Heart left ventricle (tissue), 16 donors: Measurements from ENCODE around the gene KLHL12. TPM values are rescaled to one million over a fixed set of nuclear protein-coding genes. Genes with fewer than 3 reads are reported as not detected.
"Not testable (repeated sequence)": the region's sequence is repeated elsewhere in the genome, so short reads cannot be mapped to it uniquely, and the experiment has no call there.

Experiments used
- ATAC-seq, 4 donors: fragments of 200-7000 bp; cut with Tn5 transposase; one replicate each; pipeline ENCODE4 v1.9.1; 2020 to 2022; ENCODE audit warnings: moderate library complexity in 4 of 4, mild to moderate bottlenecking in 3 of 4, moderate number of reproducible peaks in 1 of 4
- DNase-seq, 5 donors: peaks; one replicate each; pipeline ENCODE4 v3.0.0-alpha.2; 2020
- H3K27ac ChIP-seq, 12 donors: fragments of 200-600 bp; sonication (generic) in 4 of 12; one replicate each; pipeline versions ENCODE4 v1.5.0 to v1.8.0; 2016 to 2022; ENCODE audit warnings: mild to moderate bottlenecking in 2 of 12
- H3K27me3 ChIP-seq, 9 donors: fragments of 200-600 bp; sonication (generic) in 2 of 9; one replicate each; pipeline versions ENCODE4 v1.5.1 to v1.8.0; 2016 to 2022; ENCODE audit warnings: mild to moderate bottlenecking in 3 of 9
- H3K36me3 ChIP-seq, 9 donors: fragments of 200-600 bp; sonication (generic) in 2 of 9; one replicate each; pipeline versions ENCODE4 v1.5.0 to v1.8.0; 2018 to 2022; ENCODE audit warnings: mild to moderate bottlenecking in 2 of 9
- H3K4me1 ChIP-seq, 12 donors: fragments of 200-600 bp; sonication (generic) in 4 of 12; one replicate each; pipeline versions ENCODE4 v1.5.0 to v1.8.0; 2016 to 2022; ENCODE audit warnings: mild to moderate bottlenecking in 3 of 12
- H3K4me3 ChIP-seq, 12 donors: fragments of 200-600 bp; sonication (generic) in 4 of 12; one replicate each; pipeline versions ENCODE4 v1.5.0 to v1.8.0; 2017 to 2022; ENCODE audit warnings: mild to moderate bottlenecking in 9 of 12, moderate library complexity in 4 of 12
- H3K9me3 ChIP-seq, 12 donors: fragments of 200-600 bp; sonication (generic) in 4 of 12; one replicate each; pipeline versions ENCODE4 v1.5.0 to v1.8.0; 2016 to 2022; ENCODE audit warnings: mild to moderate bottlenecking in 1 of 12
- POLR2A ChIP-seq, 2 donors: fragments of 450-650 bp; IDR thresholded peaks; one replicate each; pipeline ENCODE4 v1.6.1; 2017; ENCODE audit warnings: antibody characterized with exemption in 2 of 2, mild to moderate bottlenecking in 2 of 2, moderate library complexity in 2 of 2
- WGBS, 4 donors: extraction: QIAGEN DNeasy Blood & Tissue Kit in 2 of 4; methylation state at CpG; one replicate each; pipeline versions ENCODE4 v1.1.5 to v1.1.7; 2013 to 2018; 5-methylcytosine and 5-hydroxymethylcytosine counted together
- intact Hi-C, 10 donors: fragments of 100-400 bp; cut with DNase I; formaldehyde crosslinking; loops; one replicate each; pipeline versions ENCODE4 v1.11.1 to v1.14.2; 2022
- polyA plus RNA-seq, 2 donors: library from polyadenylated mRNA; stranded (reverse); fragments of 200-250 nt; gene quantifications; one replicate each; pipeline ENCODE4 v1.2.3, GENCODE V29; 2013
- total RNA-seq, 9 donors: library from RNA; depleted of rRNA in 2 of 9; stranded (reverse); fragments of >200 nt in 2 of 9; fragmentation: NEBNext Ultra II Directional in 3 of 9; extraction: Animal tissue kit (Norgen Biotek cat#: 25700) in 3 of 9; gene quantifications; one replicate each; pipeline versions ENCODE4 v1.1.0 to v1.2.4, GENCODE V29; 2016 to 2023
- TF ChIP-seq, protein P1 (sequence below), 12 donors: fragments of 200-600 bp; sonication (generic) in 4 of 12; IDR thresholded peaks; one replicate each; pipeline versions ENCODE4 v1.5.0 to v1.8.0; 2018 to 2022; ENCODE audit warnings: antibody characterized with exemption in 12 of 12, mild to moderate bottlenecking in 5 of 12
- donor health status: ischemic (EF 13 %, LVEDD 7.1; RV severe dilation, severe dysfunction).
- donor health status: healthy with polysubstance abuse.
- donor health status: DM: no; HTN: yes; CAD: no.
- donor health status: DM: no; HTN: no; CAD: no.
- donor health status: ischemic (EF 25% LVEDD 6.9; RV normal size, moderate dysfunction).
- donor health status: ischemic (EF 25% LVEDD 5.7; RV mildly dilated, moderate dysfunction).
- donor health status: healthy.
- donor health status: DM: yes; HTN: yes; CAD: no.
- donor health status: ischemic (EF 35%, LVEDD 5.7; RV mildly dilated, moderate dysfunction).
- donor health status: nonischemic (EF 11% LVEDD 7.7; RV severe dilation, severe dysfunction).
- donor health status: DM: yes; HTN: yes; CAD: no.
- donor health status: PGD.
- donor health status: ischemic (EF 29% LVEDD 5.4; RV normal size, mild dysfunction).
- donor health status: nonischemic (EF 23%, LVEDD 6.1; RV moderate dilation, normal function).

KLHL12 gene
- total and polyA plus RNA-seq, 11 donors = 10.4 to 30.1 (median 18.8) TPM

DNA sequence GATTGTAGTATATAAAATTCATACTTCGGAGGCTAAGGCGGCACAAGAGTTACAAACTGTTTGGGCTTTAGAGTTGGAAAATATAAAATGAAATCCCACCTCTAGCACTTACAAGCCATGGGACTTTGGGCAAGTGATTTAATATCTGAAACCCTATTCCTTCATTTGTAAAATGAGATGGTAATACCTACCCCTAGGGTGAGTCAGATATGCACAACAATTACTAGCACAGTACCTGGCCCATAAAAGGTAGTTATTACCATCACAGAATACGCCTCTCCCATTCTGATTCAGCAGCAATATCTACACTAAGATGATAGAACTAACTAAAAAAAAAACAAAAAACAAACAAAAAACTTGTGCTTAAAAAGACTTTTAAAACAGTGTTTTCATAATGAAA, 3.5 kb downstream of the KLHL12 start:
- no peaks in the 10 kb centered on the region for H3K9me3 ChIP-seq
- DNase-seq = no peak
- H3K36me3 ChIP-seq = peaks cover 0 to 44% (median 37%) of the 10 kb centered on the region in 9 donors
- TF ChIP-seq, protein P1, sequence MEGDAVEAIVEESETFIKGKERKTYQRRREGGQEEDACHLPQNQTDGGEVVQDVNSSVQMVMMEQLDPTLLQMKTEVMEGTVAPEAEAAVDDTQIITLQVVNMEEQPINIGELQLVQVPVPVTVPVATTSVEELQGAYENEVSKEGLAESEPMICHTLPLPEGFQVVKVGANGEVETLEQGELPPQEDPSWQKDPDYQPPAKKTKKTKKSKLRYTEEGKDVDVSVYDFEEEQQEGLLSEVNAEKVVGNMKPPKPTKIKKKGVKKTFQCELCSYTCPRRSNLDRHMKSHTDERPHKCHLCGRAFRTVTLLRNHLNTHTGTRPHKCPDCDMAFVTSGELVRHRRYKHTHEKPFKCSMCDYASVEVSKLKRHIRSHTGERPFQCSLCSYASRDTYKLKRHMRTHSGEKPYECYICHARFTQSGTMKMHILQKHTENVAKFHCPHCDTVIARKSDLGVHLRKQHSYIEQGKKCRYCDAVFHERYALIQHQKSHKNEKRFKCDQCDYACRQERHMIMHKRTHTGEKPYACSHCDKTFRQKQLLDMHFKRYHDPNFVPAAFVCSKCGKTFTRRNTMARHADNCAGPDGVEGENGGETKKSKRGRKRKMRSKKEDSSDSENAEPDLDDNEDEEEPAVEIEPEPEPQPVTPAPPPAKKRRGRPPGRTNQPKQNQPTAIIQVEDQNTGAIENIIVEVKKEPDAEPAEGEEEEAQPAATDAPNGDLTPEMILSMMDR (IDR thresholded peaks at IDR 0.05) = no peak
- TF ChIP-seq POLR2A (IDR thresholded peaks at IDR 0.05) = no peak
- WGBS, 4 donors = 86 to 92% (median 88%) methylated on average over 3 of the region's 3 CpGs
- no peak overlapping the region for H3K27ac ChIP-seq
- intact Hi-C loops = loop anchor here in 1 of 10 donors (5.0 kb wide), 1 partner anchor 79 kb away; no protein-coding TSS in a partner anchor
- no peaks in the 10 kb centered on the region for H3K27me3 ChIP-seq
- ATAC-seq = no peak
- peaks cover 0 to 40% (median 11%) of the 10 kb centered on the region in 12 donors for H3K4me1 ChIP-seq
- H3K4me3 ChIP-seq = no peak overlapping the region

DNA sequence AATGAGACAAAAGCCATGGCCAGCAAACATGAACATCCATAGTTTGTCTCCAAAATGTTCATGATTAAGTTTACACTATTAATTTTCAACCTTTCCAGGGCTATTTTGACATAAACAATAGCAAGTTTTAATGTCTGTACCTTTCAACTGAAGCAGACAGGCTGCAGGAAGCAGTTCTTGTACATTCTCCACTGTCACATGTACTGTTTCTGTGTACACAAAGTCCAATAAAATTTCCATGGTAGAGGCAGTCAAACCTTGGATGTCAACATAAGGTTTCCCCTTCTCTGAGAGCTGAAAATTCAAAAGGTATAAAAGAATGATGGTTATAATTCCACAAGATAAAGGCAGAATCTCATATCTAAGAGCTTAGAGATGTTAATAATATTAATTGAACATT, 7.4 kb downstream of the KLHL12 start:
- ATAC-seq (no peak), DNase-seq (no peak)
- Histone ChIP-seq H3K4me1 (peaks cover 0 to 21% (median 0%) of the 10 kb centered on the region in 12 donors), H3K9me3 (no peaks in the 10 kb centered on the region), H3K36me3 (peaks cover 0 to 77% (median 71%) of the 10 kb centered on the region in 9 donors), H3K27me3 (no peaks in the 10 kb centered on the region), H3K4me3 (no peak overlapping the region), H3K27ac (no peak overlapping the region)
- TF ChIP-seq, protein P1 (IDR thresholded peaks at IDR 0.05) = no peak
- TF ChIP-seq POLR2A (IDR thresholded peaks at IDR 0.05) = no peak
- intact Hi-C loops = loop anchor here in 2 of 10 donors (5.0 to 10.0 kb wide), 2 partner anchors 83 to 165 kb away; no protein-coding TSS in a partner anchor

DNA sequence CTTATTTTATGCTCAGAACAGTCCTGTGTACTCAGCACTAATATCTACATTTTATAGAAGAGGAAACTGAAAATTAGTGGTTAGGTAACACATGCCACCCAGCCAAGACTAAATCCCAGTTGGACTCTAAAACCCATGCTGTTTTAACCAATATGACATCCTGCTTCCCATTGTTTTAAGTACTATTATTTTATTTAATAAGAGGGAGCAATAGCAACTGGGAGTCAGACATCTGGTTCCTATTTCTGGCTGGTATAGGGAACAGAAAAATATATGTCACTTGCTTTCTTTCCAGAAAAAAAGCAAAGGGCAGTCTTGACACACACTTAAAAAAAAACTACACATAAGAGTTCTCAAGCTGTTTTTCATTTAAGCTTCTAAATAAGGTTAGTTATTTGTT, 11.9 kb downstream of the KLHL12 start:
- ATAC-seq (no peak), DNase-seq (no peak)
- Histone ChIP-seq H3K27me3 (no peaks in the 10 kb centered on the region), H3K9me3 (no peaks in the 10 kb centered on the region), H3K4me3 (no peak overlapping the region), H3K27ac (no peak overlapping the region), H3K36me3 (peaks cover 0 to 98% (median 95%) of the 10 kb centered on the region in 9 donors), H3K4me1 (no peaks in the 10 kb centered on the region)
- TF ChIP-seq, protein P1 (IDR thresholded peaks at IDR 0.05) = no peak
- no peak for TF ChIP-seq POLR2A (IDR thresholded peaks at IDR 0.05)
- intact Hi-C loops = loop anchor here in 1 of 10 donors (10.0 kb wide), 1 partner anchor 160 kb away; no protein-coding TSS in a partner anchor

DNA sequence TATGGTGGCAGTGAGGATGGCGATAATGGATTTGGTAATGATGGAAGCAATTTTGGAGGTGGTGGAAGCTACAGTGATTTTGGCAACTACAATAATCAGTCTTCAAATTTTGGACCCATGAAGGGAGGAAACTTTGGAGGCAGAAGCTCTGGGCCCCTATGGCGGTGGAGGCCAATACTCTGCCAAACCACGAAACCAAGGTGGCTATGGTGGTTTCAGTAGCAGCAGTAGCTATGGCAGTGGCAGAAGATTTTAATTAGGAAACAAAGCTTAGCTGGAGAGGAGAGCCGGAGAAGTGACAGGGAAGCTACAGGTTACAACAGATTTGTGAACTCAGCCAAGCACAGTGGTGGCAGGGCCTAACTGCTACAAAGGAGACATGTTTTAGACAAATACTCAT, 14.6 kb downstream of the KLHL12 start:
- intact Hi-C loops = loop anchor here in 1 of 10 donors (10.0 kb wide), 1 partner anchor 158 kb away; no protein-coding TSS in a partner anchor
- H3K9me3 ChIP-seq = not testable (repeated sequence)

DNA sequence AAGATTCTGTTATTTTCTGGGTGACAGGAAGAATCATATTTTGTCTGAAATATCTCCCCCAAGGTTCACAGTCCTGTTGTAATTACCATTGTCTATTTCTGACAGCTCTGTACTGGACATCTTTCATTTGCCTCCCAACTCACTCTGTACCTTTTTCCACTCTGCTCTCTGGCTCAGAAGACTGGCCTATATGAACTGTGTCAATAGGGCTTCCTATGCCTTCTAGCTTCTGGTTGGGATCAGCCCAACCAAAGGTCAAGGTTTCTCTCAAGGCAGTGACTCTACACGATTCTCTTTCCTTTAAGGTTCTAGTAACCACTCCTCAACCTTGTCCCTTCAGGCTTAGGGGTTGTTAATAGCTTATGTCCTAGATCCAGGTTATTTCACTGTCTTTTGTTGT, 17.5 kb downstream of the KLHL12 start:
- no peak overlapping the region for H3K4me3 ChIP-seq
- DNase-seq = no peak
- intact Hi-C loops = no loop called here
- H3K9me3 ChIP-seq = no peaks in the 10 kb centered on the region
- H3K36me3 ChIP-seq = peaks cover 0 to 97% (median 92%) of the 10 kb centered on the region in 9 donors
- H3K27me3 ChIP-seq = no peaks in the 10 kb centered on the region
- no peak for TF ChIP-seq POLR2A (IDR thresholded peaks at IDR 0.05)
- TF ChIP-seq, protein P1 (IDR thresholded peaks at IDR 0.05) = no peak
- WGBS, 4 donors = 78 to 93% (median 84%) methylated on average over 1 of the region's 1 CpG
- H3K4me1 ChIP-seq = no peaks in the 10 kb centered on the region
- H3K27ac ChIP-seq = no peak overlapping the region
- no peak for ATAC-seq

More for the DNA sequence above, 14.6 kb downstream of the KLHL12 start:
- ATAC-seq, DNase-seq, H3K27me3 ChIP-seq, H3K27ac ChIP-seq, H3K4me3 ChIP-seq, H3K4me1 ChIP-seq: not testable (repeated sequence)
- WGBS, 4 donors = 95 to 98% (median 96%) methylated on average over 4 of the region's 4 CpGs
- H3K36me3 ChIP-seq = peaks cover 0 to 100% (median 96%) of the 10 kb centered on the region in 9 donors
